Retinal pigment epithelial cell (primary cell): ENCODE data around the gene PRKACA.

Source experiments
- DNase-seq: peaks from one replicate; pipeline ENCODE4 v3.0.0-alpha.2; 2010; ENCODE audit warnings: low read depth
- H3K4me3 ChIP-seq: 2 replicates; pipeline ENCODE4 v1.5.1; 2011; ENCODE audit warnings: mild to moderate bottlenecking, low read length, control low read depth, moderate library complexity
- TF ChIP-seq, protein P1 (sequence below): conservative IDR thresholded peaks from 2 replicates; pipeline ENCODE4 v1.5.1; 2011; ENCODE audit warnings: low read depth, low read length, control low read depth, inconsistent platforms

Gene PRKACA

DNA sequence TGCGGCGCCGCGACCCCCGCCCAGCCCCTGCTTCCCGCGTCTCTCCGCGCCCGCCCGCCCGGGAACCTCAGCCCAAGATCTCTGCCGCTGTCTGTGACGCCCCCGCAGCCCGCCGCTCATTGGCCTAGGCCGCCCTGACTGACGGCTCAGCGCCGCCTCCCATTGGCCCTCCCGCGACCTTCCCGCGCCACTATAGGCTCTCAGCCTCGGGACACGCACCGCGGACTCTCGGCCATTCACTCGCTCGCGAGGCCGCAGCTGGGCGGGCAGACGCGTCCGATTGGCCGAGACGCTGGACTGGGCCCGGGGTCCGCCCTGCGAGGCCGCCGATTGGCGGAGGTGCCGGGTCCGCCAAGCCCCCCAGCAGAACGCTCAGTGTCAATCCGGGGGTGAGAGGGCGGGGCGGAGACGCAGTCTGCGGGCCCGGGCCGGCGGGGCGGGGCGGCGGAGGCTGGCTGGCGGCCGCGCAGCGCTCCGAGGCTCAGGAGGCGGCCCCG lies at the start of gene PRKACA:
Gene PRKACA (minus strand): TSS at position 95 of the 497 bp plus-strand sequence. CDS start 215 bp downstream, outside the sequence.
- peak; percentile 97 for DNase-seq
- TF ChIP-seq, protein P1, sequence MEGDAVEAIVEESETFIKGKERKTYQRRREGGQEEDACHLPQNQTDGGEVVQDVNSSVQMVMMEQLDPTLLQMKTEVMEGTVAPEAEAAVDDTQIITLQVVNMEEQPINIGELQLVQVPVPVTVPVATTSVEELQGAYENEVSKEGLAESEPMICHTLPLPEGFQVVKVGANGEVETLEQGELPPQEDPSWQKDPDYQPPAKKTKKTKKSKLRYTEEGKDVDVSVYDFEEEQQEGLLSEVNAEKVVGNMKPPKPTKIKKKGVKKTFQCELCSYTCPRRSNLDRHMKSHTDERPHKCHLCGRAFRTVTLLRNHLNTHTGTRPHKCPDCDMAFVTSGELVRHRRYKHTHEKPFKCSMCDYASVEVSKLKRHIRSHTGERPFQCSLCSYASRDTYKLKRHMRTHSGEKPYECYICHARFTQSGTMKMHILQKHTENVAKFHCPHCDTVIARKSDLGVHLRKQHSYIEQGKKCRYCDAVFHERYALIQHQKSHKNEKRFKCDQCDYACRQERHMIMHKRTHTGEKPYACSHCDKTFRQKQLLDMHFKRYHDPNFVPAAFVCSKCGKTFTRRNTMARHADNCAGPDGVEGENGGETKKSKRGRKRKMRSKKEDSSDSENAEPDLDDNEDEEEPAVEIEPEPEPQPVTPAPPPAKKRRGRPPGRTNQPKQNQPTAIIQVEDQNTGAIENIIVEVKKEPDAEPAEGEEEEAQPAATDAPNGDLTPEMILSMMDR, result no peak
- H3K4me3 ChIP-seq, result peak within 1 kb of the TSS; percentile 75

DNA sequence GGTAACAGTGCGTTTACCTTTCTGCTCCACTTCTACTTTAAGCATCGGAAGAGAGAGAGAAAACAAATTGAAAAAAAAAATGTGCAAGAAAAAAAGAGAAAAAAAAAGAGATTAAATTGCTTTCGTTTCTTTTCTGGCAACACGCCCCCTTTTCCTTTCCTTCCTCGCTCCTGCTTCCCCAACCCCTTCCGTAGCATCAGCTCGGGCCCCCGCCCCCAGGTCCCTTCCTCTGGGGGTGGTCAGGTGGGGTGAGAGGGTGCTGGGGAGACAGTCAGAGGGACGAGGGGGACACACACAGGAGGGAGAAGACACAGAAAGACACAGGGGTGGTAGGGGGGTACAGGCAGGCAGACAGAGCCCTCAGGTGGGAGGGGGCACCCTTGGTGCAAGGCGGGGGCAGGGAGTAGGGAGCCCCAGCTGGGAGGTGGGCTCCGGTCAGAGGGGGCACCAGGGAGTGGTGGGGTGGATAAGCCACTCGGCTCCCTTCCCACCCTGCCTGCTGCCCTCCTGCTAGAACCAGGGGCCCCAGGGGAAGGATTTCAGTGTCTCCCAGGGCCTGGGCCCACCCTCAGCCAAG lies 49.5 kb upstream of the PRKACA start:
- DNase-seq, result no peak
- no peak overlapping the region for H3K4me3 ChIP-seq
- TF ChIP-seq, protein P1, result no peak

DNA sequence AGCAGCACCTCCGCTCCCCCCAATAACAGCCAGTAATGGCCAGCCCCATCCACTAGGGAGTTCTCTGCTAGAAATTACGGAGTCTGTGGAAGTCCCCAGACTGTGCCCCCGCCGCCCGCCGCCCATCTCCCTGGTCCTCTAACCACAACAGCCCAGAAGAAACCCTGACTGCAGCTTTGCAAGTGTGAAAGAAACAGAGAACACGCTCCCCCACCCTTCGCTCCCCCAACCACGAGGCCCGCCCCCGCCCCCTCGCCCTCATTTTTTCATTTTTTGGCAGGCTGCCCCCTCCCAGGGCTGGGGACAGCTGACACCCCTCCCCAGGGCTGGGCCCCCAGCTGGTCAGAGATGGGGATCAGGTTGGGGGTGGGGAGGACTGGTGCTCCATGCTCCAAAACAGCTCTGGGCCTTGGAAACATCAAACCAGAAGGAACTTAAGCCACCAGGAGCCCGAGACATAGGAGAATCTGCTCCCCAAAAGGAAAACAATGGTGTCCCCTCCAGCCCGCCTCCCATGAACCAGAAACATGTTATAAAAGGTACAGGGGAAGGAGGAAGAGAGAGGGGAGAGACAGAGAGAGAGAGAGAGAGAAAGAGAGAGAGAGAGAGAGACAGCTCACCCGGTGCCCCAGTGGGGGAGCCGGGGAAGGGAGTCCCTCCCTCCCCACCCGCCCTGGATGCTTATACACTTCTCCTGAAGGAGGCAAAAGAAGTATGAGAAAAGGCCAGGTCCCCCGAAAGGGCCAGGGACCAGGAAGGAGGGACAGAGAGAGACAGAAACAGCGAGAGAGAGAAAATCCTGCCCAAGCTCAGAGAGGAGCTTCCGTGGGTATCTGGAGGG lies 48.6 kb upstream of the PRKACA start:
- DNase-seq, result no peak
- H3K4me3 ChIP-seq, result no peak overlapping the region
- TF ChIP-seq, protein P1, result no peak

DNA sequence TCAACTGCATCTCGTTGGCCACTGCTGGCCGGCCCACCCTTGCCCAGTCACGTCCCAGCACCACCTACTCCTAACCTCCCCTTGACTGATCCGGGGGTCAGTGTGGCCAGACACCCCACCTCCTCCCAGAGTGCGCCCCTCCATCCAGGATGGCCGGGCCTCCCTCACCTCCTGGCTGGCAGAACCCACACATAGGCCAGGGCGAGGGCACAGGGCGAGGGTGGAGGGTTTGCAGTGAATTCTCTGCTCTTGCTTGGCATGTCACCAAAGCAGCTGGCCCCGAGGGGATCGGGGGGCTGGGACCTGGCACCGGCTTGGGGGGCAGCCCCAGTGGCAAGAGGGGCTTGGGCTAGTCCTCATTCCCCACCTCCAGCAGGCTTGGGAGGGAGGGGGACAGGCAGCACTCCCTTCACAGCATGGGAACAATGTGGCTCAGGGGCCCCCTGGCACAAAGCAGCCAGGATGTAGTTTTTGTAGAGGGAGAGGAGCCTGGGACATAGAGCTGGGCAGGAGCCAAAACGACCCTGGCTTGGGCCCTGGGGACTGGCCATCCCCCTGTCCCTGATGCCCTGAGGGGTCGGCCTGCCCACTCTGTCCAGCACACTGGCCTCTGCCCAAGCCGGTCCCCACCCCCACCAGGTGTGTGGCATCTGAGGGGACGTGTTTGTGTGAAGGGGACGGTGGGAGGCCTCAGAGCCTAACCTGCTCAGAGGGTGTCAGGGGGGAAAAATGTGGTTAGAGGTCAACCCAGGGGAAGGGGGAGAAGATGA lies 47.3 kb upstream of the PRKACA start:
- TF ChIP-seq, protein P1, result no peak
- H3K4me3 ChIP-seq, result no peak overlapping the region
- no peak for DNase-seq

DNA sequence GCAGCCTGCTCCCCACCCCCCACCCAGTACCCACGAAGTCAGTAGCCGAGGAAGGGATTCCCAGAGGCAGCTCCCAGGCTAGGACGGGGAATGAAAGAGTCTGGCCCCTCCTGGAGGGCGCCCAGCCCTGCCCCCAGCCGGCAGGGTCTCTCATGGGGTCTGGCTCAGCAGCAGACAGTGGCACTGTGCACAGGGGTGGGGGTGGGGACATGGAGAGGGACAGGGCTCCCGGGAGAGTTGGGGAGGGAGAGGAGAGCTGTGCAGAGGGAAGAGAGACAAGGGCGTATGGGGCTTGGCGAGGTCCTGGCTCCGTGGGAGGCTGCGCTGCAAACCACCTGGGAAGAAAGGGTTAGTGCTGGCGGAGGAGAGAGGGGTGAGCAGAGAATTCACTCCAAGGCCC lies 46.5 kb upstream of the PRKACA start:
- H3K4me3 ChIP-seq, result no peak overlapping the region
- TF ChIP-seq, protein P1, result no peak
- DNase-seq, result no peak

DNA sequence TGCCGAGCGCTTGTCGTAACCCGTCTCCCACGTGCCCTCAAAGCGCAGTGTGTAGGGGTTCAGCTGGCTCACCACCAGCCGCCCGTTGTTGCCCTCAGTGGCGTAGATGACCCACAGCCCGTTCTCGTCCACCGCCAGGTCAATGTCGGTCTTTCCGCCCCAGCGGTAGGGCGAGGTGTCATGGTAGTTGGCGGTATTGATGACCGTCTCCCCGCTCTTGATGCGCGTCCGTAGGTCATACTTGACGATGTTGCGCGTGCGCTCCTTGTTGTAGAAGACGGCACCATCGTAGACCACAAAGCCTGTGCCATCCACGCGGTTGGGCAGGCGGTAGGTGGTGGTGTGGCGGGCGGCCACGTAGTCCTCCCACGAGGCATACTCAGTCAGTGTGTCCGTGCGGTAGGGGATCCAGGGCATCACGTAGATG lies 45.3 kb upstream of the PRKACA start:
- DNase-seq, result no peak
- no peak overlapping the region for H3K4me3 ChIP-seq
- TF ChIP-seq, protein P1, result no peak
